ENCODE data around the gene TUBG1. TPM values are rescaled to one million over a fixed set of nuclear protein-coding genes. Genes with fewer than 3 reads are reported as not detected.
A peak's percentile ranks its signal among the peaks of the same experiment; 100 is the strongest.

Gene TUBG1
- total and polyA plus RNA-seq, 9 of the 15 experiments (the other 6 are each of a cell fraction or from before 2014, with no cell fraction given), result 33.1 to 147 (median 66.0) TPM

DNA sequence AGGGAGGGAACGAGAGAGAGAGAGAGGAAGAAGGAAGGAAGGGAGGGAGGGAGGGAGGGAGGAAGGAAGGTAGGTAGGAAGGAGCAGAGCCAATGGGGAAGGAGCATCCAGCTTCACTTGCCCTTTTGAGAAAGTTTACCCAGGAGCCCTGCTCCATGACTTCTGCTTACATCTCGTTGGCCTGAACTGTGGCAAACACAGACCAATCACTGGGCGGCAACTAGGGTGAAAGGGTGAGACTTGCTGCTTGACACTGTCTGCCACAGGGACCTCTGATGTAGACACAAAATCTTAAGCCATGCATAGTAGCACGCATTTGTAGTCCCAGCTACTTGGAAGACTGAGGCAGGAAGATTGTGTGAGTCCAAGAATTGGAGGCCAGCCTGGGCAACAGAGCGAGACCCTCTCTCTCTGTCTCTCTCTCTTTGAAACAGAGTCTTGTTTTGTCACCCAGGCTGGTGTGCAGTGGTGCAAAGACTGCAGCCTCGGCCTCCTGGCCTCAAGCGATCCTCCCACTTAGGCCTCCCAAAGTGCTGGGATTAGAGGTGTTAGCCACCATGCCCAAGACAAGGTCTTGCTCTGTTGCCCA lies 30.1 kb downstream of the TUBG1 start:
- Histone ChIP-seq H3K4me2 (ENCODE audit: insufficient read depth, low read length) (no peak overlapping the region), H3K9me1 (ENCODE audit: control insufficient read depth, insufficient read depth, low read length) (no peaks in the 10 kb centered on the region), H3K79me2 (ENCODE audit: control insufficient read depth, insufficient read depth, low read length) (no peaks in the 10 kb centered on the region), H3K27ac (ENCODE audit: extremely low read depth, low read depth, low read length) (no peak overlapping the region), H2AFZ (ENCODE audit: low read depth, low read length) (no peak overlapping the region), H3K36me3 (ENCODE audit: control insufficient read depth, insufficient read depth, low read length) (no peaks in the 10 kb centered on the region), H3K9ac (ENCODE audit: insufficient read depth in 1 of 2, low read depth in 2 of 2, low read length in 2 of 2) (0 out of 4 replicates have a peak overlapping the region, but pooled peaks of 1 of the 2 experiments have one; percentile 29), H3K4me1 (replicated peaks in 1 of 2; ENCODE audit: control insufficient read depth in 2 of 2, insufficient read depth in 2 of 2, low read length in 2 of 2) (peaks cover 0 to 2% of the 10 kb centered on the region in 2 experiments; a peak in 2 of 5 replicates), H3K9me3 (replicated peaks; ENCODE audit: control insufficient read depth, insufficient read depth, low read depth, low read length) (no peaks in the 10 kb centered on the region), H4K20me1 (replicated peaks; ENCODE audit: control insufficient read depth, insufficient read depth, low read length) (no peaks in the 10 kb centered on the region), H3K27me3 (ENCODE audit: control insufficient read depth in 2 of 2, insufficient read depth in 2 of 2, low read length in 2 of 2) (no peaks in the 10 kb centered on the region), H3K4me3 (no peak overlapping the region)
- intact Hi-C loops (cut with micrococcal nuclease), result no loop called here
- ChIA-PET POLR2A (interaction anchor here (0.6 kb wide), 1 partner anchor 21 kb away, joined by 3 read pairs; no protein-coding TSS in a partner anchor), CTCF (ENCODE audit: low intra/inter-chr PET ratio) (no interaction called here)
- WGBS (ENCODE audit: insufficient coverage, low coverage, missing lambda C conversion rate), result 59% methylated on average over 5 of the region's 7 CpGs
- in situ Hi-C loops (cut with MboI), result no loop called here
- FAIRE-seq (no peak), ATAC-seq (no peak), DNase-seq (ENCODE audit: extremely low read depth in 1 of 4, low spot score in 3 of 4) (no peak)
- peak; percentile 1 for TF ChIP-seq RBM25 (IDR thresholded peaks at IDR 0.05; ENCODE audit: low read depth, low read length, severe bottlenecking)
- TF ChIP-seq ZNF121 (CRISPR knock-in tag; conservative IDR thresholded peaks at IDR 0.05), result 0 out of 2 replicates have a peak, but pooled peaks have one; percentile 11
- TF ChIP-seq, protein P1, sequence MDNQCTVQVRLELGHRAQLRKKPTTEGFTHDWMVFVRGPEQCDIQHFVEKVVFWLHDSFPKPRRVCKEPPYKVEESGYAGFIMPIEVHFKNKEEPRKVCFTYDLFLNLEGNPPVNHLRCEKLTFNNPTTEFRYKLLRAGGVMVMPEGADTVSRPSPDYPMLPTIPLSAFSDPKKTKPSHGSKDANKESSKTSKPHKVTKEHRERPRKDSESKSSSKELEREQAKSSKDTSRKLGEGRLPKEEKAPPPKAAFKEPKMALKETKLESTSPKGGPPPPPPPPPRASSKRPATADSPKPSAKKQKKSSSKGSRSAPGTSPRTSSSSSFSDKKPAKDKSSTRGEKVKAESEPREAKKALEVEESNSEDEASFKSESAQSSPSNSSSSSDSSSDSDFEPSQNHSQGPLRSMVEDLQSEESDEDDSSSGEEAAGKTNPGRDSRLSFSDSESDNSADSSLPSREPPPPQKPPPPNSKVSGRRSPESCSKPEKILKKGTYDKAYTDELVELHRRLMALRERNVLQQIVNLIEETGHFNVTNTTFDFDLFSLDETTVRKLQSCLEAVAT (IDR thresholded peaks at IDR 0.05), result no peak
- TF ChIP-seq NUFIP1 (IDR thresholded peaks at IDR 0.05; ENCODE audit: partially characterized antibody), result no peak
- TF ChIP-seq RBM34 (IDR thresholded peaks at IDR 0.05; ENCODE audit: borderline replicate concordance, insufficient read depth, low read length), result no peak
- BruUV-seq (replicated peaks), result no TSS peak
